Epithelial cell of esophagus (primary cell): ENCODE results near the gene TEX53.
A peak's percentile ranks its signal among the peaks of the same experiment; 100 is the strongest.

Experiments used
- DNase-seq: peaks from one replicate; pipeline ENCODE4 v3.0.0; 2010; ENCODE audit warnings: low read depth
- H3K4me3 ChIP-seq: 2 replicates; pipeline ENCODE4 v1.5.1; 2011; ENCODE audit warnings: mild to moderate bottlenecking, low read length, control low read depth
- TF ChIP-seq, protein P1 (sequence below): IDR thresholded peaks from 2 replicates; pipeline ENCODE4 v1.5.1; 2011; ENCODE audit warnings: low read depth, mild to moderate bottlenecking, low read length, control low read depth, inconsistent platforms; ENCODE audit not compliant: insufficient read depth; ENCODE audit errors: missing control alignments

The TEX53 gene

DNA sequence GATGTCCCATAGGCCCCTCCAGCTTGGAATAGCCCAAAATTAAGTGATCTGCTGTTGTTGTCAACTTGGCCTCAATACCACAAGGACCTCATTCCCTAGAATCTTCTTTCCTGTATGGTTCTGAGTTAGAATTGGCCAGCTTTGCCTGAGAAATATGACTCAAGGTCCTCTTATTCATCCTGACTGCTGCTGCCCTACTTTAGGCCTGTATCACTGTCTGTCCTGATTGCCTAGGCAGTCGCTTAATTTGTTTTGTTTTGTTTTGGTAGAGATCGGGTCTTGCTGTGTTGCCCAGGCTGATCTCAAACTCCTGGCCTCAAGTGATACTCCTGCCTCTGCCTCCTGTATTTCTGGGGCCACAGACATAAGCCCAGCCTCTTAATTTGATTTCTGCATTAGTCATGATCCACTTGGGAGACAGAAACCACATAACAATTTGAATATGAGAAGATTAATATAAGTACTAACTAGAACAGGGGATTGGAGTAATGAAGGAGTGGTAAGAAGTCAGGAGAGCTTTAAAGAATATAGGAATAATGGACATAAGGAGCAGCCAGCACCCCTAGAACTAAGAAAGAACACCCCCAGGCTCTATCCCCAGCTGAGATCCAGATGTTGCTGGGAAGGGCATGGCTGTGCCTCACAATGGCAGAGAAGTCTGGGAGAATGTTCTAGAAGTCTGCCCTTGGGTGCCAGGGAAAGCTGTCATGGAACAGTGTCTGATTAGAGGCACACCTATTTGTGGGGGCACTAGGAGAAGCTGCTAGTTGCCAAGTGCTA is 4.6 kb downstream of the TEX53 start:
- H3K4me3 ChIP-seq: no peak overlapping the region
- TF ChIP-seq, protein P1, sequence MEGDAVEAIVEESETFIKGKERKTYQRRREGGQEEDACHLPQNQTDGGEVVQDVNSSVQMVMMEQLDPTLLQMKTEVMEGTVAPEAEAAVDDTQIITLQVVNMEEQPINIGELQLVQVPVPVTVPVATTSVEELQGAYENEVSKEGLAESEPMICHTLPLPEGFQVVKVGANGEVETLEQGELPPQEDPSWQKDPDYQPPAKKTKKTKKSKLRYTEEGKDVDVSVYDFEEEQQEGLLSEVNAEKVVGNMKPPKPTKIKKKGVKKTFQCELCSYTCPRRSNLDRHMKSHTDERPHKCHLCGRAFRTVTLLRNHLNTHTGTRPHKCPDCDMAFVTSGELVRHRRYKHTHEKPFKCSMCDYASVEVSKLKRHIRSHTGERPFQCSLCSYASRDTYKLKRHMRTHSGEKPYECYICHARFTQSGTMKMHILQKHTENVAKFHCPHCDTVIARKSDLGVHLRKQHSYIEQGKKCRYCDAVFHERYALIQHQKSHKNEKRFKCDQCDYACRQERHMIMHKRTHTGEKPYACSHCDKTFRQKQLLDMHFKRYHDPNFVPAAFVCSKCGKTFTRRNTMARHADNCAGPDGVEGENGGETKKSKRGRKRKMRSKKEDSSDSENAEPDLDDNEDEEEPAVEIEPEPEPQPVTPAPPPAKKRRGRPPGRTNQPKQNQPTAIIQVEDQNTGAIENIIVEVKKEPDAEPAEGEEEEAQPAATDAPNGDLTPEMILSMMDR: no peak
- peak; percentile 48 for DNase-seq

DNA sequence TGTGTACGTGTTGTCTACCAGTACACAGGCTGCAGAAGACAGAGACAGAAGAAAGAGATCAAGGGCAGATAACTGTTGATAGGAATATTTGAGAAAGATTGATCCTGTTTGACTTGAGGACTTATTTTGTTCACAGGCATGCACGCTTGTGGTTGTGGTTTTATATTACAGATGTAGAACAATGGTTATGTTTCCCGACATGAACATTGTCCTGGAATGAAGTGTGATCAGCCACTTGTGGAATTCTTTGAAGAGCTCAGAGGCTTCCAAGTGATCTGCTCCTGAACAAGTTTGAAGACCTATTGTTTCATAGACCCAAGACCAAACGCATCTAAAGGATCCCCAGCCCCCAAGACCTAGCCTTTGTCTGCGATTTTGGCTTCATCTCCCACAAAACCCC is 13.7 kb downstream of the TEX53 start:
- no peak for DNase-seq
- TF ChIP-seq, protein P1: no peak
- H3K4me3 ChIP-seq: no peak overlapping the region

DNA sequence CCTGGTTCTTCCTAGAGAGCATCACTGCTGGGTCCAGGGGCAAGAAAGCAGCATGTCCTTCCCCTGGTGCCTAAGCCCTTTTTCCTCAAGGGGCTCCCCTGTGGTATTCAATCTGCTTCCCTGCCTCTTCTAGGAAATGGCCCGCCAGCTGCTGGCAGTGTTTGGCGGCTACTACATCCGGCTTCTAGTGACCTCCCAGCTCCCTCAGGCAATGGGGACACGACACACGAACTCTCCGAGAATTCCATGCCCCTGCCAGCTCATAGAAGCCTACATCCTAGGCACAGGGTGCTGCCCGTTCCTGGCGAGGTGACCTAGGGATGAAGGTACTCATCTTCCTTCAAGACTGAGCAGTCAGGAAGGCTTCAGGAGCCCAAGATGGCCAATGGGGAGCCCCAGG is 14.6 kb downstream of the TEX53 start:
- H3K4me3 ChIP-seq: no peak overlapping the region
- no peak for DNase-seq
- TF ChIP-seq, protein P1: no peak

DNA sequence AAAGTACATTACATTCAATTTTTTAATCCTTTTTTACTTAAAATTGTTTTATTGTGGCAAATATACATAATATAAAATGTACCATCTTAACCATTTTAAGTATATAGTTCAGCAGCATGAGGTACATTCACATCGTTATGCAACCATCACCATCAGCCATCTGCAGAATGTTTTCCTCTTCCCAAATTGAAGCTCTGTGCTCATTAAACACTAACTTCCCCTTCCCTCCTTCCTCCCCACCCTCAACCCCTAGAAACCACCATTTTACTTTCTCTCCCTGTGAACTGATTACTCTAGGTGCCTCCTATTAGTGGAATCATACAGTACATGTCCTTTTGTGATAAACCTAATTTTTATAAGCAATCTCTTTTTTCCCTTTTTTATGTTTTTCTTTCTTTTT is 15.6 kb downstream of the TEX53 start:
- TF ChIP-seq, protein P1: no peak
- no peak for DNase-seq
- H3K4me3 ChIP-seq: no peak overlapping the region

DNA sequence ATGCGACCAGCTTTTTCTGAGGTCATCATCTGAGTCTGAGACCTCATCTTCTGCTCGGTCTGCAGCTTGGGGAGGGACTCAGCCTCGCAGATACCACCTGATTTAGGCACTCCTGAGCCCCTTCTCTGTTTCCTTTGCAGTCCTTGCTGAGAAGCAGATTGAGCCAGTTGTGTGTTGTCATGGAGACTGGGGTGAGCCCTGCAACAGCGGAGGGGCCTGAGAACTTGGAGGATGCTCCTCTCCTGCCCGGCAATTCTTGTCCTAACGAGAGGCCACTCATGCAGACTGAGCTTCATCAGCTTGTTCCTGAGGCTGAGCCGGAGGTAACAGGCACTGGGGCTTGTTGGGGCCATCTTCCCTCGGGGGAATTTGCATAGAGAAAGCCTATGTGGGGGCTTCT is 19.2 kb downstream of the TEX53 start:
- DNase-seq: no peak
- TF ChIP-seq, protein P1: no peak
- H3K4me3 ChIP-seq: no peak overlapping the region

DNA sequence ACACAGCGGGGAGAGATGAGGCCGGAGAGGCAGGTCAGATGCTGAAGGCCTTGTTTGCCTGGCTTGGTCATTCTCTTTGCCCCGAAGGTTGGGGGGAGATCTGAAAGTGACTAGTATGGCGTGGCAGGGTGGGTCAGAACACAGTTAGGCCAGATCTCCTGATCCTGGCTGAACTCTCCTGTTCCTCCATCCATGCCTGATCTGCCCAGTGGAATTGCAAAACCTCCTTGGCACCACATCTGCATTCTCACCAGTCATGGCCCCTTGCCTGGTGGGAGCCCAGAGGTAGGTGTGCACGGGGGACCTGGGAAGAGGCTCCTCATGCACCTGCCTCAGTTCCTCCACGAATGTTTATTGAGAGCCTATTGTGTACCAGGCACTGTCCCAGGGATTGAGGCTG is 23.2 kb downstream of the TEX53 start:
- no peak overlapping the region for H3K4me3 ChIP-seq
- TF ChIP-seq, protein P1: no peak
- no peak for DNase-seq
